Esophagus muscularis mucosa (tissue), 3 donors: Measurements from ENCODE around the gene SOCS3.

Source experiments
- CTCF ChIP-seq, 3 experiments: fragments of 200-600 bp in 2 of 3; fragments of 450-650 bp in 1 of 3; sonication (generic) in 2 of 3; IDR thresholded peaks; one replicate each; pipeline ENCODE4 v1.5.1; 2017 to 2019; ENCODE audit warnings: antibody characterized with exemption in 3 of 3, mild to moderate bottlenecking in 2 of 3, moderate library complexity in 1 of 3
- POLR2A ChIP-seq: fragments of 450-650 bp; IDR thresholded peaks from one replicate; pipeline ENCODE4 v1.6.1; 2017; ENCODE audit warnings: antibody characterized with exemption, moderate library complexity, mild to moderate bottlenecking, low read depth

- TF ChIP-seq CTCF (IDR thresholded peaks at IDR 0.05) (no peak), POLR2A (no peak)
Observed at GRCh38 chr17:78380370-78380769, 20.5 kb upstream of the SOCS3 start.
